Right kidney (tissue), 1 donor: Measurements from ENCODE around the gene BIRC6.
"Not testable (repeated sequence)": the region's sequence is repeated elsewhere in the genome, so short reads cannot be mapped to it uniquely, and the experiment has no call there.

Experiments used
- DNase-seq: peaks from one replicate; pipeline ENCODE4 v3.0.0-alpha.2; 2016

The BIRC6 gene

GRCh38 chr2:32442020-32442467 is 85.2 kb downstream of the BIRC6 start:
- no peak for DNase-seq

GRCh38 chr2:32446369-32446768 is 89.5 kb downstream of the BIRC6 start:
- DNase-seq: no peak

DNA sequence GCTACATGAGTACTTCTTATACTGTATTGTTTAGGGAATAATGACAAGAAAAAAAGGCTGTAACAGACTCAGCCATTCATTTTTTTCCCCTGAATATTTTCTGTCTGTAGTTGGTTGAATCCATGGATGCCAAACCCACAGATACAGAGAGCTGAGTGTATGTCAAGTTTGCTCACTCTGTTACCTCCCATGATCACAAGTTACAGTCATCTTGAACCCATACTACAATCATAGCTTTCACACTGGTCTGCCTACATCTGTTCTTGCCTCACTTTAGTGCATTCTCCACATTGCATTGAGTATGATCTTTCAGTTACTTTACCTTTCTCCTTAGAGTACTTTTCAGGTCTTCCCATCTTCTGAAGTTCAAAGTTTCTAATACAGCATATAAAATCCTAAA is 94.0 kb downstream of the BIRC6 start:
- DNase-seq: no peak

- DNase-seq: no peak
These were observed 95.7 kb downstream of the BIRC6 start for GRCh38 chr2:32452338-32453064.

GRCh38 chr2:32453242-32454062 is 96.6 kb downstream of the BIRC6 start:
- DNase-seq: no peak

GRCh38 chr2:32455816-32456215 is 99.0 kb downstream of the BIRC6 start:
- no peak for DNase-seq

DNA sequence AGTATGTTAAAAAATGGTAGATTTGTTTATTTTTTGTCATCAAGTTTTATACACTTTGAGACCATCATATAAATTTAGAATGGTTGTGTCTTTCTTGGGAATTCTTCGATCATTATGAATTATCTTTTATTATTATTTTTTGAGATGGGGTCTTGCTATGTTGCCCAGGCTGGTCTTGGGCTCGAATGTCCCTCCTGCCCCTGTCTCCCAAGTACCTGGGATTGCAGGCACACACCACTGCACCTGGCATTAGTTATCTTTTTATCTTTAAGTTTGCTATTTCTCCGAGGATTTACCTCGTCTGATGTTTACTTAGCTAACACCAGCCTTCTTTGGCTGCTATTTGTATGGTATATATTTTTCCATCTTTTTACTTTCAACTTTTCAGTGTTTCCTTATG is 100.0 kb downstream of the BIRC6 start:
- DNase-seq: no peak

- DNase-seq: no peak
These were observed 101.0 kb downstream of the BIRC6 start for GRCh38 chr2:32457814-32458213.

GRCh38 chr2:32460861-32461260 is 104.0 kb downstream of the BIRC6 start:
- DNase-seq: not testable (repeated sequence)

DNA sequence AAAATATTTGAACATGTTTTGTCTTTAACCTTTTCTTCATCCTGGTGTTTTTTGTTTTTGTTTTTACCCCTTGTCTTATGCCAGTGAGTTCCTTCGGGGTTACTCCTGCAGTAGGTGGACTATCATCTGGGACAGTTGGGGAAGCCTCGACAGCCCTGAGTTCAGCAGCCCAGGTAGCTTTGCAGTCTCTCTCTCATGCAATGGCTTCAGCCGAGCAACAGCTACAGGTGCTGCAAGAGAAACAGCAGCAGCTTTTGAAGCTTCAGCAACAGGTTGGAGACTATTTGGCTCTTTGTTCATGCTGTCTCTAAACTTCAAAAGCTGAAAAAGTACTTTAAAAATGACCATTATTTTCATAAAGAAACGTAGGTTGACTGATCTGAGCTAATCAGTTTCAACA is 106.3 kb downstream of the BIRC6 start:
- DNase-seq: no peak

DNA sequence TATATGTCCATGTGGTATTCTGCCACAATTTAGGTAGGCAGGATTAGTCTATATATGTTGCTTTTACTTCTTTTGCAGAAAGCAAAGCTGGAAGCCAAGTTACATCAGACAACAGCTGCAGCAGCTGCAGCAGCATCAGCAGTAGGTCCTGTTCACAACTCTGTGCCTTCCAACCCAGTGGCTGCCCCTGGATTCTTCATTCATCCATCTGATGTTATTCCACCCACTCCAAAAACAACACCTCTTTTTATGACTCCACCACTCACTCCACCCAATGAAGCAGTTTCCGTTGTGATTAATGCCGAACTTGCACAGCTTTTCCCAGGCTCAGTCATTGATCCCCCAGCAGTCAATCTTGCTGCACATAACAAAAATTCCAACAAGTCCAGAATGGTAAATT is 107.6 kb downstream of the BIRC6 start:
- DNase-seq: no peak

GRCh38 chr2:32472605-32473004 is 115.8 kb downstream of the BIRC6 start:
- DNase-seq: no peak

DNA sequence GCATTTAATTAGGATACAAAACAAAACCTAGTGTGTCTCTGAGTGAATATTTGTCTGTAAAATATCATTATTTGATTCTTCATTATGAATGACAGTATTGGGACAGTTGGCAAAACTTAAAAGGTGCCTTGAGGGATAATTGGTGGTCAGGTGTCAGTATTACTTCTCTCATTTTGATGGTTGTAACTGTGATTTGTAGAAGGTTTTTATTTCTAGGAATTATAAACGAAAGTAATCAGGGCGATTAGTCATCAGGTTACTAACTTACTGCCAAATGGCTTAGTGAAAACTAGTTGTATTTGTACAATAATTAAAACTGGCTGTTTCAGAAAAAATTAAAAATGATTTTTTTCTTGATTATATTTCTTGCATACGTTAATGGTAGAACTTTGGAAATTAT is 117.6 kb downstream of the BIRC6 start:
- DNase-seq: no peak

GRCh38 chr2:32478889-32479620 is 122.2 kb downstream of the BIRC6 start:
- DNase-seq: no peak

DNA sequence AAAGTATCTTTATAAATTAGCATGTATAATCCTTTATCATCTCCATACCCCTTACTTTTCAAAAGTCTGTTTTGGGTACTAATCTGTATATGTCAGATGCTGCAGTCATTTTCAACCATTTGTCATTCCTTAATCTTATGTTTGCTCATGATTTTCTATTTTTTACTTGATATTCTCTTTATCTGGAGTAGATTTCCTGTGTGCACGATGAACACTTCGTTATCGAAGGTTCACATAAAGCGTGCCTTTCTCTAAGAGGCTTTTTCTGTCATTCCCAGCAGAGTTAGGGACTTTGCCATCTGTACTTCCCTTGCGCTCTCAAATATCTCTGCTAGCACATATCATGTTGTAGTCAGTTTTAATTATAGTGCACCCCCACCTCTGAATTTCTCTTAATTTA is 123.2 kb downstream of the BIRC6 start:
- no peak for DNase-seq

DNA sequence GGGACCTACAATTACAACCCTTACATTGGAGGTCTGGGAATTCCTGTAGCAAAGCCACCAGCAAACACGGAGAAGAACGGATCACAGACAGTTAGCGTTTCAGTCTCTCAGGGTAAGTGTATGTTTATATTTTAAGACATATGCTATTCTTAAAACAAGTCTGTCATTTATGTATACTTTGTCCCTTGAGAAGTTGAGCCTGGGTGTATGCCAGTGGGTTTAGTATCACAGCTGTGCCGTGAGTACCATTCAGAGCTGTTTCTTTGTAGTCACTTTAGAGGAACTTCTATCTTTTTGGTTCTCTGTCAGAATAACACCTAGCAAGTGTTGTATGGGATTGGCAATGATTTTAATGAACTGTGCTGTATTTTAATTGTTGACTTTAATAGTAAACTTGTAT is 125.6 kb downstream of the BIRC6 start:
- no peak for DNase-seq

GRCh38 chr2:32484937-32485336 is 128.1 kb downstream of the BIRC6 start:
- no peak for DNase-seq

- no peak for DNase-seq
These were observed 128.6 kb downstream of the BIRC6 start for GRCh38 chr2:32485399-32485798.

GRCh38 chr2:32489061-32489460 is 132.2 kb downstream of the BIRC6 start:
- DNase-seq: no peak

GRCh38 chr2:32491346-32491745 is 134.5 kb downstream of the BIRC6 start:
- DNase-seq: no peak

- DNase-seq: no peak
These were observed 138.3 kb downstream of the BIRC6 start for GRCh38 chr2:32495139-32495538.

DNA sequence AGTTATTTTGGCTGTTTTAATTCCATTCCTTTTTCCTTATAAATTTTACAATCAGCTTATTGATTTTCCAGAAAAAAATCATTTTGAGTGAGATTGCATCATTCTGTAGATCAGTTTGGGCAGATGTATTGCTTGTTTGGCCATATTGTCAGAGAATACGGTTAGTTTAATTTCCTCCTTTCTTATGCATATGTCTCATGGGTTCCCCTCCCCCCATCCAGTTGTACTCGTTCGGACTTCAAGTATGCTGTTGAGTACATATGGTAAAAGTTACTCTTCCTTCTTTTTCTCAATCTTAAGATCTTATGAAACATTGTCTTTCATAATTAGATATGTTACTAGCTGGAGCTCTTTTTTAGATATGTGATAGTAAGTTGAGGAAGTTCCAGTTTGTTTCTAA is 139.8 kb downstream of the BIRC6 start:
- DNase-seq: no peak

DNA sequence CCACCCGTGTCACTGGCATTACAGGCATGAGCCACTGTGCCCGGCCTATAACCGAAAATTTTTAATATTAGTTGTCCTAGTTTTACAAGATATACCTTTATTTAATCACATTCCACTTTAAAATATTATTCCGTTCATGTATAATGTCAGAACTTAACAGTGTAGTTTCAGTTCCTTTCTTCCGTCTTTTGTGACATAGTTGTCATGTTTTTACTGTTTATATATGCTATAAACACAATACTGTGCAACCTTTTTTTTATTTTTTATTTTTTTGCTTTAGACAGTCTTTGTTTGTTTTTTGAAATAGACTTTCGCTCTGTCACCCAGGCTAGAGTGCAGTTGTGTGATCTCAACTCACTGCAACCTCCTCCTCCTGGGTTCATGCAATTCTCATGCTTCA is 141.5 kb downstream of the BIRC6 start:
- no peak for DNase-seq
